ENCODE data around the gene PI4KA.

DNA sequence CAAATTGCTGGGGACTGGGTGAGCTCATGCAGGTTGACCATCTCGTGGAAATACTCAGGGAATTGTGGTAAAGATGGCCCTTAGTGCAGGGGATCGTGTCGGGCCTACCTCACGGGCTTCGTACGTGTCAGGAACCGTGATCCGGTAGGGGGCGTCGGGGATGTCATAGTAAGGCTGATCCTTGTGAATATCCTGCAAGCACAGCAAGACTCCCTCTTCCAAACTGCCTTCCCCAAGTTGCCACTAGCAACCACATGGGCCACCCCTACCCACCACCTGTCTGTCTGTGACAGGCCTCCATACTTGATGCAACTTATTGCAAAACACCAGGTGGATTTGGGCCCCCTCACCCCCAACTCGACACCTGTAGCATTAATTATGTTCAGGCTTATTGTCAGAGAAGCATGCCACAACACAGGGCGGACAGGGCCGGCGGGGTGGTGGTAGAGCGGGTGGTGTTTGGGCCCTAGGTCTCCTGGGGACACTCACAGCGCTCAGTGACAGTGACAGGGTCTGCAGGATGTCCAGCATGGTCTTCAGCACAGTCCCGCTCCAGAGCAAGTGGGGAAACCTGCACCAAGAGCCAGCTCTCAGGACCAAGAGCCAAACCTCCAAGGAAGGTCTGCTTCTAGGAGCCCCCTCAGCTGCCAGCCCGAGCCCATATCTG, 107.3 kb downstream of the PI4KA start:
- TF ChIP-seq, protein P1, sequence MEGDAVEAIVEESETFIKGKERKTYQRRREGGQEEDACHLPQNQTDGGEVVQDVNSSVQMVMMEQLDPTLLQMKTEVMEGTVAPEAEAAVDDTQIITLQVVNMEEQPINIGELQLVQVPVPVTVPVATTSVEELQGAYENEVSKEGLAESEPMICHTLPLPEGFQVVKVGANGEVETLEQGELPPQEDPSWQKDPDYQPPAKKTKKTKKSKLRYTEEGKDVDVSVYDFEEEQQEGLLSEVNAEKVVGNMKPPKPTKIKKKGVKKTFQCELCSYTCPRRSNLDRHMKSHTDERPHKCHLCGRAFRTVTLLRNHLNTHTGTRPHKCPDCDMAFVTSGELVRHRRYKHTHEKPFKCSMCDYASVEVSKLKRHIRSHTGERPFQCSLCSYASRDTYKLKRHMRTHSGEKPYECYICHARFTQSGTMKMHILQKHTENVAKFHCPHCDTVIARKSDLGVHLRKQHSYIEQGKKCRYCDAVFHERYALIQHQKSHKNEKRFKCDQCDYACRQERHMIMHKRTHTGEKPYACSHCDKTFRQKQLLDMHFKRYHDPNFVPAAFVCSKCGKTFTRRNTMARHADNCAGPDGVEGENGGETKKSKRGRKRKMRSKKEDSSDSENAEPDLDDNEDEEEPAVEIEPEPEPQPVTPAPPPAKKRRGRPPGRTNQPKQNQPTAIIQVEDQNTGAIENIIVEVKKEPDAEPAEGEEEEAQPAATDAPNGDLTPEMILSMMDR (IDR thresholded peaks at IDR 0.05), result no peak
- TF ChIP-seq POLR2A (IDR thresholded peaks at IDR 0.05) (no peak), EP300 (IDR thresholded peaks at IDR 0.05) (no peak), POLR2AphosphoS5 (IDR thresholded peaks at IDR 0.05) (no peak)

Data from stomach (tissue), 4 donors.